ENCODE data around the gene DNAAF3.

DNA sequence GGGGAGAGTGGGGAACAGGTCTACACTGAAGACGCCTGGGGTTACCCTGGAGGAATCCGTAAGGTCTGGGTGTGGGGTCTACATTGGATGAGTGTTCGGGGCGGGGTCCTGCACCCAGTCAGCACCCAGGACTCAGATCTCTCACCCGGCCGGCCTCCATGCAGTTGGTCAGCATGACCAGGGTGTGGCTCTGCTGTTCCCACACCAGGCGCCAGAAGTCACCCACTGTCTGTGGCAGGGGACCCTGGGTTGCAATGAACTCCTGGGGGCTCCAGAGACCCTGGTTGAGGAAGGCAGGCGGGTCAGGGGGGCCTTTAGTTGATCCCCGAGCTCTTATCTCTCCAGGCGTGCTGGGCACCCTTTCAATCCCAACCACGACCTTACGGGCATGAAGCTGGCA, 19.7 kb upstream of the DNAAF3 start:
- TF ChIP-seq, protein P1, sequence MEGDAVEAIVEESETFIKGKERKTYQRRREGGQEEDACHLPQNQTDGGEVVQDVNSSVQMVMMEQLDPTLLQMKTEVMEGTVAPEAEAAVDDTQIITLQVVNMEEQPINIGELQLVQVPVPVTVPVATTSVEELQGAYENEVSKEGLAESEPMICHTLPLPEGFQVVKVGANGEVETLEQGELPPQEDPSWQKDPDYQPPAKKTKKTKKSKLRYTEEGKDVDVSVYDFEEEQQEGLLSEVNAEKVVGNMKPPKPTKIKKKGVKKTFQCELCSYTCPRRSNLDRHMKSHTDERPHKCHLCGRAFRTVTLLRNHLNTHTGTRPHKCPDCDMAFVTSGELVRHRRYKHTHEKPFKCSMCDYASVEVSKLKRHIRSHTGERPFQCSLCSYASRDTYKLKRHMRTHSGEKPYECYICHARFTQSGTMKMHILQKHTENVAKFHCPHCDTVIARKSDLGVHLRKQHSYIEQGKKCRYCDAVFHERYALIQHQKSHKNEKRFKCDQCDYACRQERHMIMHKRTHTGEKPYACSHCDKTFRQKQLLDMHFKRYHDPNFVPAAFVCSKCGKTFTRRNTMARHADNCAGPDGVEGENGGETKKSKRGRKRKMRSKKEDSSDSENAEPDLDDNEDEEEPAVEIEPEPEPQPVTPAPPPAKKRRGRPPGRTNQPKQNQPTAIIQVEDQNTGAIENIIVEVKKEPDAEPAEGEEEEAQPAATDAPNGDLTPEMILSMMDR (IDR thresholded peaks at IDR 0.05; ENCODE audit: low read depth, low read length), result no peak
- TF ChIP-seq EZH2phosphoT487 (IDR thresholded peaks at IDR 0.05; ENCODE audit: low read depth), result no peak
